Brain pericyte (primary cell): ENCODE data around the gene ACOT2.
A peak's percentile ranks its signal among the peaks of the same experiment; 100 is the strongest.
"Not testable (repeated sequence)": the region's sequence is repeated elsewhere in the genome, so short reads cannot be mapped to it uniquely, and the experiment has no call there.

ENCODE experiments used
- DNase-seq: peaks from one replicate; pipeline ENCODE4 v3.0.0-alpha.2; 2012; ENCODE audit warnings: low read depth, low spot score

ACOT2 gene

GRCh38 chr14:73569185-73569958, at the start of gene ACOT2:
Gene ACOT2, plus strand, starts transcription at chr14:73569213. Its CDS starts 28 bp downstream, at chr14:73569241.
- DNase-seq: peak; percentile 74

DNA sequence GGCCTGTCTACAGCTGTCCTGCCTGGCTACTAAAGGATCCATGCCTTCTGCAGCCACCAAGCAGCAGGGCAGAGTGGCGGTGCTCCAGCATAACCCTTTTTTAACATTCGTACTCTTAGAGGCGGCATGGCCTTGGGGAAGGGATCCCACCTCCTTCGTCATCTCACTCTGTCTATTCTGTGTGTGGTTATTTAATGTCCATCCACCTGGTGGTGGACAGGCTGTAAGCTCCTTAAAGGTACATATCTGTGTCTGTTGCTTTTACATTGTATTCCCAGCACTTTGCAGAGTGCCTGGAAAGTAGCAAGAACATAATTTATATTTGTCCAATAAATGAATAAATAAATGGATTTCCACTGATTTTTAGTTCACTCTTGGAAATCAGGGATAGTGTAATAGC, 47.8 kb upstream of the ACOT2 start:
- no peak for DNase-seq

GRCh38 chr14:73524493-73524892, 44.5 kb upstream of the ACOT2 start:
- DNase-seq: no peak

DNA sequence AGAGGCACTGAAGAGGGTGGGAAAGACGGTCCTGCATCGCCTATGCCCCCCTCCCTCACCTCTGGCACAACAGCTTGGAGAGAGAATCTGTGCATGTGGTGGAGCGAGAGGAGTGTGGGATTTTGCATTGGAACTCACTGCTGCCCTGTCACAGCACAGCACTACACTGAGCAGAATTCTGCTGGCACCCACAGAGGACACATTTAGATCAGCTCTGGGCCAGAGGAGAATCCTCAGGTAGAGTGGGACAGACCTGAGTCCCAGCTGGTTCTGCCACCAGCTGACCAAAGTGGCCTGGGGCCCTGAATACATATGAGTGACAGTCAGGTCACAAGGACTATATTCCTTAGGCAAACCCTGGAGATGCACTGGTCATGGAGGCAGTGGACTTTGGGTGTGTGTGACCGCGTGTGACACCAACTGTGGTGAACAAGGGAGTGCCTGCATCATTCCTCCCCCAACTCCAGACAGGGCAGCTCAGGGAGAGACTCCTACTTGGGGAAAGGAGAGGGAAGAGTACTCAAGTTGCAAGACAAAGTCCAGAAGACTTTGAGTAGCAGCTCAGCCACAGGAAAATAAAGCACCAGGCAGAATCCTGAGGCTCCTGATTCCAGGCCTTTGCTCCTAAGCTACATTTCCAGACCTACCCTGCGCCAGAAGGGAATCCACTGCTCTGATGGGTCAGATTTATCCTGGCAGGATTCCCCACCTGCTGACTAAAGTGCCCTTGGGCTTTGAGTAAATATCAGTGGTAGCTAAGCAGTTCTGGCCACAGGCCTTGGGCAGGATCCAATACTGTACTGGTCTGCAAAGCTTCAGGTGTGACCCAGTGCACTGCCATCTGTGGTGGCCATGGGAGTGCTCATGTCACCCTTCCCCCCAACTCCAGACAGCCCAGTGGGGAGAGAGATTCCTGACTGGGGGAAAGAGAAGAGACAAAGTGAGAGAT, 42.7 kb upstream of the ACOT2 start:
- DNase-seq: no peak

DNA sequence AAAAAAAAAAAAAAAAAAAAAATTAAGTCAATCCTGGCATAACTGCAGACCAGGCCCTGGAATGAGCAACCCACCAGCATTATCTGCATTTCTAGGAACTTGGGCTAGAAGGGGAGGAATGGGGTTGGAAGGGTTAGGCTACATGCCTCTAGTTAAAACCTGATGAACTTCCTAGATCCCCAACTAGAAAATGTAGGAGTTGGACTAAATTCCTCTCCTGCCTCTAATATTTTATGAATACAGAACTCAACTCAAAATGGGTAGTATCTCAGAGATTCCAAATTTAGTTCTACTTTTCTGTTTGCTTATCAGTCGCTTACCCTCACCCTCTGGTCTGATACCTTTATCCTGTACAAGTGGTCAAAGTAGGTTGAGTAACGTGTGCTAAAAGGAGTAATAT, 39.7 kb upstream of the ACOT2 start:
- DNase-seq: not testable (repeated sequence)

DNA sequence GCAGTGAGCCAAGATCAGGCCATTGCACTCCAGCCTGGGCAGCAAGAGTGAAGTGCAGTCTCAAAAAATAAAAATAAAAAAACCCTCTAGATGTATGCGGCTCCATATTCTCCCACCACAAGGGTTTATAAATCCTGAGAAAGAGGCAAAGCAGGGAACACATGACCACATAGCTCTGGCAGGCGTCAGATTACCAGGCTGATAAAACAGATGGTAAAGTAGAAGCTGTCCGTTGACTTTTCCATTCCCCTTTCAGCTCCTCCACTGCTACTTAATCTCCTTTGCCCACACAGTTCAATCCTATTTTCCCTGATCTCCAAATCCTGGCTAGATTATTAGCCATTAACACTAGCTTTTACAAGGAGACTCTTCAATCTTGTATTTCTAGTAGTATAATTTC, 37.0 kb upstream of the ACOT2 start:
- DNase-seq: not testable (repeated sequence)

GRCh38 chr14:73537244-73538045, 31.6 kb upstream of the ACOT2 start:
- not testable (repeated sequence) for DNase-seq

DNA sequence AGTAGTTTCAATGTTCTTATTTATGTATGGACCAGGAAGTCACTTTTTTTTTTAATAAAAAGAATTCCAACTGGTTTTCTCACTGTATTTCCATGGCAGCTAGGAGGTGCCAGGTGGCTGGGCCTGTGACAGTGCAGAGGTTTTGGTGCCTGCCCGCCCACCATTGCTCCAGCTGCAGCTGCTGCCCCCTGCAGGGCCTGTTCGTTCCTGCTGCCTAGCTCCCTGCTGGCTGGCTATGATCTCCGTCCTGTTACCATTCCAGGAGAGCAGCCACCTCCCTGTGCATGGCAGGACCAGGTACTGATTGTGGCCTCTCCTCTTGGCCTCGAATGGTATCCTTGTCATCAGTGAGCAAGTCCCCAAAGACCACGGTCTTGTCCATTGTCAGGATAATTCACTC, 30.0 kb upstream of the ACOT2 start:
- not testable (repeated sequence) for DNase-seq

- not testable (repeated sequence) for DNase-seq
Observed at GRCh38 chr14:73542961-73543360, 26.1 kb upstream of the ACOT2 start.

DNA sequence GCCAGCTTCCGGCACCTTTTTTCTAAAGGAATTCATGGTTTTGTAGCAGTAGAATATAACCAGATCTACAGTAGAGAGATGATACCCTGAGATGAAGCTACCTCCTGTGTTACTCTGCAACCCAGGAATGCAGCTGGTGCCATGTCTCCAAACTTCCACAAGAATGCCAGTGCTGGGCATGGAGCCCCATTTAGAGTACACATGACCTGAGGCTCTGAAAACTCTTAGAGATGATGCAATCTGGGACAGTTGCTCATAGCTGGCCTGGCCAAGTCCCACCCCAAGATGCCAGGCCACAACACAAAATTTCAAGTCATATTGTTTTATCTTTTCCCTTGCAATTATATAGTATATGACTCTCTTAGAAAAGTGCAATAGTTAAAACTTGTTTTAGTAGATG, 23.7 kb upstream of the ACOT2 start:
- not testable (repeated sequence) for DNase-seq

DNA sequence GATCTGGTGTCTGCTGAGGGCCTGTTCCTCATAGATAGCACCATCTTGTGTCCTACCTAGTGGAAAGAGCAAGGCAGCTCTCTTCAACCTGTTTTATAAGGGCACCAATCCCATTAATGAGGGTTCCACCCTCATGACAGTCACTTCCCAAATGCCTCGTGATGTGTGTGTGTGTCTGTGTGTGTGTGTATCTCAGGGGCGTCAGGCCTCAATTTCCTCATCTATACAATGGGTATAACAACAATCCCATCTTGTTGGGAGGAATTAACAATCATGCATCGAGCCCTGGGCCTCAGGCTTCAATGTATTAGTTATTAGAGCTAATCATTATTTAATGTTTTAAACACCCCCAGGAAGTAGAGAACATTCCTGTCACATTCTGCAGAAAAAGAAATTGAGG, 19.9 kb upstream of the ACOT2 start:
- not testable (repeated sequence) for DNase-seq

GRCh38 chr14:73549889-73550524, 19.0 kb upstream of the ACOT2 start:
- not testable (repeated sequence) for DNase-seq

- no peak for DNase-seq
Observed at GRCh38 chr14:73553845-73554244, 15.2 kb upstream of the ACOT2 start.

- not testable (repeated sequence) for DNase-seq
Observed at GRCh38 chr14:73557201-73557600, 11.8 kb upstream of the ACOT2 start.

GRCh38 chr14:73558238-73558637, 10.8 kb upstream of the ACOT2 start:
- not testable (repeated sequence) for DNase-seq

DNA sequence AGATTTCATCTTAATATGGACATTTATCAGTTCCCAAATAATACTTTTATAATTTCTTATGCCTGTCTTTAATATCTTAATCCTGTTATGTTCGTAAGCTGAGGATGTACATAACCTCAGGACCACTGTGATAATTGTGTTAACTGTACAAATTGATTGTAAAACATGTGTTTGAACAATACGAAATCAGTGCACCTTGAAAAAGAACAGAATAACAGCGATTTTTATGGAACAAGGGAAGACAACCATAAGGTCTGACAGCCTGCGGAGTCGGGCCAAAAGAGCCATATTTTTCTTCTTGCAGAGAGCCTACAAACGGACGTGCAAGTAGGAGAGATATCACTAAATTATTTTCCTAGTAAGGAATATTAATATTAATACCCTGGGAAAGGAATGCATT, 6.8 kb upstream of the ACOT2 start:
- not testable (repeated sequence) for DNase-seq

- not testable (repeated sequence) for DNase-seq
Observed at GRCh38 chr14:73562696-73563095, 6.3 kb upstream of the ACOT2 start.

DNA sequence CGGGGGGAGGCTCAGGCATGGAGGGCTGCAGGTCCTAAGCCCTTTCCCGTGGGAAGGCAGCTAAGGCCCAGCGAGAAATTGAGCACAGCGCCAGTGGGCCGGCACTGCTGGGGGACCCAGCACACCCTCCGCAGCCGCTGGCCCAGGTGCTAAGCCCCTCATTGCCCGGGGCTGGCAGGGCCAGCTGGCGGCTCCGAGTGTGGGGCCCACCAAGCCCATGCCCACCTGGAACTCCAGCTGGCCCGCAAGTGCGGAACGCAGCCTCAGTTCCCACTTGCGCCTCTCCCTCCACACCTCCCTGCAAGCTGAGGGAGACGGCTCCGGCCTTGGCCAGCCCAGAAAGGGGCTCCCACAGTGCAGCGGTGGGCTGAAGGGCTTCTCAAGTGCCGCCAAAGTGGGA, 2.6 kb upstream of the ACOT2 start:
- not testable (repeated sequence) for DNase-seq

GRCh38 chr14:73566935-73567334, 2.1 kb upstream of the ACOT2 start:
- DNase-seq: not testable (repeated sequence)

- DNase-seq: no peak
Observed at GRCh38 chr14:73567358-73567757, 1.7 kb upstream of the ACOT2 start.
